ENCODE data around the gene ITPRID1.

Gene ITPRID1

DNA sequence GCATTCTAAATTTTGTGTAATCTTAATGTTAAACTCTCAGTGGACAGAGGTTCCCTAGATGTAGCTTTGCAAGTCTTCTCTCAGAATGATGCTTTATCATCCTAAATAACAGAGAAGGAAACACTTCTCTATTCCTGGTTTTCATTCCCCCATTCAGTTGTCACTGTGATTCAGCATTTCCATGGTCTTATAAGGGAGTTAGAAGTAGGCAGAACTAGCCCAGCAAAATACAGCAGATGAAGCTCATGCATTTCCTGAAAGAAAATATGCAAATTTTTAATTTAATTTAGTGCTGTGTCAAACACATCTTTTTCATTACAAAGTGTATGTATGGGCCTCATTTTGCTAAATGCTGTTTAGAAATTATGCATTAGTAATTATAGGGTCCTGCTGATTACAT lies 70.1 kb downstream of the ITPRID1 start:
- TF ChIP-seq, protein P1, sequence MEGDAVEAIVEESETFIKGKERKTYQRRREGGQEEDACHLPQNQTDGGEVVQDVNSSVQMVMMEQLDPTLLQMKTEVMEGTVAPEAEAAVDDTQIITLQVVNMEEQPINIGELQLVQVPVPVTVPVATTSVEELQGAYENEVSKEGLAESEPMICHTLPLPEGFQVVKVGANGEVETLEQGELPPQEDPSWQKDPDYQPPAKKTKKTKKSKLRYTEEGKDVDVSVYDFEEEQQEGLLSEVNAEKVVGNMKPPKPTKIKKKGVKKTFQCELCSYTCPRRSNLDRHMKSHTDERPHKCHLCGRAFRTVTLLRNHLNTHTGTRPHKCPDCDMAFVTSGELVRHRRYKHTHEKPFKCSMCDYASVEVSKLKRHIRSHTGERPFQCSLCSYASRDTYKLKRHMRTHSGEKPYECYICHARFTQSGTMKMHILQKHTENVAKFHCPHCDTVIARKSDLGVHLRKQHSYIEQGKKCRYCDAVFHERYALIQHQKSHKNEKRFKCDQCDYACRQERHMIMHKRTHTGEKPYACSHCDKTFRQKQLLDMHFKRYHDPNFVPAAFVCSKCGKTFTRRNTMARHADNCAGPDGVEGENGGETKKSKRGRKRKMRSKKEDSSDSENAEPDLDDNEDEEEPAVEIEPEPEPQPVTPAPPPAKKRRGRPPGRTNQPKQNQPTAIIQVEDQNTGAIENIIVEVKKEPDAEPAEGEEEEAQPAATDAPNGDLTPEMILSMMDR (IDR thresholded peaks at IDR 0.05; ENCODE audit: borderline replicate concordance, control extremely low read depth, extremely low read depth, insufficient read depth, missing control alignments) = no peak
- in situ Hi-C loops (cut with MboI; ENCODE audit: low sequenced_read_pairs, unreplicated experiment) = no loop called here
- DNase-seq (ENCODE audit: low spot score) = no peak

DNA sequence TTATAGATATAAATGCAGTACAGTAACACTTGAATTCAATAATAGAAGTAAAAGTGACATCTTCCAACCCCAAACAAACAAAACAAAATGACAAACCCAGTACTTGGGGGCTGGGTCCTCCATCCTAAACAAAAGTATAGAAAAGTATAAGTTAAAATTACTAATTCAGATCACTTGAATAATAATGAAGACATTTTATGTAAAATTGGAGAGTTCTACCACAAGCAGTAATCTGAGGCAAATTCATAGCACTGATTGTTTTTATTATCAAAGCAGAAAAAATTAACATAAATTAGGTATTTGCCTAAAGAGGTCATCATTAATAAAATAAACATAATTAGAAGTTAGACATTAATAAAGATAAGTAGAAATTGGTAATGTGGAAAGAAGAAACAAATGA lies 81.5 kb downstream of the ITPRID1 start:
- in situ Hi-C loops (cut with MboI; ENCODE audit: low sequenced_read_pairs, unreplicated experiment) = no loop called here
- TF ChIP-seq, protein P1 (IDR thresholded peaks at IDR 0.05; ENCODE audit: borderline replicate concordance, control extremely low read depth, extremely low read depth, insufficient read depth, missing control alignments) = no peak
- no peak for DNase-seq (ENCODE audit: low spot score)

DNA sequence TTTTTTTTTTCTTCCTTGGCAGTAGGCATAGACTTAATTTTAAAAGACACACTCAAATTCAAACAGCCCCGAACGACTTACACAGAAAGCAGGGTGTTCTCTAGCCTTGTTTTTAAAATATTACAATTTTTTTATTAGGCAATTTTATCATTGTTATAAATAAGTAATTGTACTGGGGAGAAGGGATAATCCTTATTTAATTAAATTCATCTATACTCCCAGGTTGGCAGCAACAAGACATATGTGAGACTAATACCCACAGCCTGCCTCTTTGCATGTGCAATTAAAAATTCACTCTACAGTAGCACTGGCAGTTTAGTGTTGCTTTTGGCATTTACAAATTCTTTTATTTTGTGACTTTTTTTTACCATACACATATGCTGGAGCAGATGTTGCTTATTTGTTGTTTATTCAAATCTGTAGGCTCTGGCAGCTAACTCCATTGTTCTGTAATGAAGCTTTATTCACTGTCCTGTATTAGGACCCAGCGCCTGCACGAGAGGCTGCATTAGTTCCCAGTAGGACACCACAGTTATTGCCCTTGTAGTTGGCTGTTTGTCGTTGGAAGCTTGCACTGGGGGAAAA lies 88.2 kb downstream of the ITPRID1 start:
- TF ChIP-seq, protein P1 (IDR thresholded peaks at IDR 0.05; ENCODE audit: borderline replicate concordance, control extremely low read depth, extremely low read depth, insufficient read depth, missing control alignments) = no peak
- in situ Hi-C loops (cut with MboI; ENCODE audit: low sequenced_read_pairs, unreplicated experiment) = no loop called here
- DNase-seq (ENCODE audit: low spot score) = no peak

DNA sequence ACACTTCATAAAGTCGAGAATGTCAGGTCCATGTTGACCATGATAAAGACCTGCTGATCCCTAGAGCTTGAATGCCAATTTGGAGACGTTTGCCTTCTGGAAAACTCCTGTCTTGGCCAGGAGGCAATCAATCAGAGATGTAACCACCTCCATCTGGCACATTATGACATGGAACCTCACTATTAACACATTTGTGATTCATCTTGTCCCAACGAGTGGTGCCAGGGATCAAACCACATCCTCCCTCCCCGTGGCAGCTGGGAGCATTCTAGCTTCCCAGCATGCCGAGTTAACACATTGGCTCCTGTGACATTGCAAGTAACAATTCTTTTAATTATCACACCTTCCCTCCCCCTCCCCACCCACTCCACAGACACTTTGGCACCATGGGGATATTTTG lies 89.2 kb downstream of the ITPRID1 start:
- in situ Hi-C loops (cut with MboI; ENCODE audit: low sequenced_read_pairs, unreplicated experiment) = no loop called here
- DNase-seq (ENCODE audit: low spot score) = no peak
- TF ChIP-seq, protein P1 (IDR thresholded peaks at IDR 0.05; ENCODE audit: borderline replicate concordance, control extremely low read depth, extremely low read depth, insufficient read depth, missing control alignments) = no peak

DNA sequence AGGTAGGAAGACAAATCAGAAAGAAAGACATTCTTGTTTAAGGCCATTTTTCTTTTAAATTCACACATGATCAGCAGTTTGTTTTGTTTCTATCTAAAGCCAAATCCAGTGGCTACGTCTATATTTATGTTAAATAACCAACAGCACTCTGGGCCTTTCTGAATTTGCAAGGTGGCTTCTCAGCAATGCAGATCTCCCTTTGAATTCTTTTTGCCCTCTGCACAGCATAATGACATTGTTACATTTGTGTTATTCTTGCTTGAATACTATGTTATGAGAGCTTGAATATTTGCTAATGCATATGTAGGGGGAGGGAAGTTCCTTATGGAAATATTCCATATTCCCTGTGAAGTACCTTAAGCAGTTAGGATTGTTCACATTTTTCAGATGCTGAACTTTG lies 99.7 kb downstream of the ITPRID1 start:
- TF ChIP-seq, protein P1 (IDR thresholded peaks at IDR 0.05; ENCODE audit: borderline replicate concordance, control extremely low read depth, extremely low read depth, insufficient read depth, missing control alignments) = no peak
- no peak for DNase-seq (ENCODE audit: low spot score)
- in situ Hi-C loops (cut with MboI; ENCODE audit: low sequenced_read_pairs, unreplicated experiment) = no loop called here

DNA sequence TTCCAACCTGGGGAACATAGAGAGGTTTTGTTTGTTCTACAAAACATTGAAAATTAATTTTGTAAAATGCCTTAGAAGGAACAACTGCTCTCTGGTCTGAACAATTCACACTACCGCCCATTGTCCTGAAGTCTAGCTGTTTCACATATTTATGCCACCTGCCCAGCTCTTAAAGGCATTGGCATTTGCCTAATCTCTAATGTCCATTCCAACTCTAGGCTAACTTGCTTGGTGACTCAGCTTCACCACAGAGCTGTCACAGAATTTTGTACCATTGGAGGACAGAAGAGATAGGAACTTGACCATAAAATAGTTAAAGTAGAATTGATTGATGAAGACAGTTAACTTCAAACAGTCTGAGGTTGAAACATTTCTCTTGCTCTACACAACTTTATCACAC lies 119.6 kb downstream of the ITPRID1 start:
- in situ Hi-C loops (cut with MboI; ENCODE audit: low sequenced_read_pairs, unreplicated experiment) = no loop called here
- TF ChIP-seq, protein P1 (IDR thresholded peaks at IDR 0.05; ENCODE audit: borderline replicate concordance, control extremely low read depth, extremely low read depth, insufficient read depth, missing control alignments) = no peak
- no peak for DNase-seq (ENCODE audit: low spot score)

All from GM13976 (cell line).